Measurements from ENCODE around the gene SH3RF1. TPM values are rescaled to one million over a fixed set of nuclear protein-coding genes. Genes with fewer than 3 reads are reported as not detected.

The SH3RF1 gene
- total and polyA plus RNA-seq, 2 of the 13 experiments (the other 11 are each of a cell fraction or from before 2014, with no cell fraction given): 3.1 to 3.2 TPM

DNA sequence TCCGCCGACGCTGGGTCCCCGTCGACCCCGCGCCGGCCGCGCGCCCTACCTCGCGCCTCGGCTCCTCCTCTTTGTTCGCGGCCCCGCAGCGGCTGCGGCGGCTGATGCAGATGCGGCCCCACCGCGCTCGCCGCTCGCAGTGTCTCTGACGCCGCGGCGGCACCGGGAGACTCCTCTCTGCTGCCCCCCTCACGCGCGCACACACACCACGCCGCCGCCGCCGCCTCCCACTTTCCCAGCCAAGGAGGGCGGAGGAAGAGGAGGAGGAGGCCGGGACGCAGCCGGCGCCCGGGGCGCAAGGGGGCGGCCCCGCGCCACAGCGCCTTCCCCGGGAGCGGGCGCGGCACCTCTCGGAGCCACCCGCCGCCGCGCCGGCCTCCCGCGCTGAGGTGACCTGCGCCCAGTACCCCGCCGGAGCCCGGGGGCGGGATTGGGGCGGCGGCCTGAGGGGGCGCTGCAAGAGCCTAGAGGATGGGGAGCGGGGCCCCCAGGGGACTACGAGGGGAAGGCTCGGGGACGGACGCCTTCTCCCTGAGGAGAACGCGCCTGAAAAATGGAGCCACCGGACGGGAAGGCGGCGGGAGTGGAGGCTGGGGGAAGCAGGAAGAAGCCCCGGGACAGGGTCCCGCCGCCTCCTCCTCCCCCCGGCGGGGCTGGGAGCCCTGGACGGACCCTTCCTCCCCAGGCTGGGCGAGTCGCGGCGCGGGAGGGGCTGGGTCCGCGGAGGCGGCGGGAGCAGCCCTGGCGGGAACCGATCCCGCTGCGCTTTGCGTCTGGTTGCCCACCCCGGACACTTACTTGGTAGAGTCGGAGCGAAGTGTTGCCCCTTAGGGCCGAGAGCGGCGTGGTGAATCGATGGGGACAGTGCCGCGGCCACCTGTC, at the start of gene SH3RF1 (continued):
- TF ChIP-seq ATF7 (IDR thresholded peaks at IDR 0.05): no peak
- TF ChIP-seq ATF7 (CRISPR knock-in tag; IDR thresholded peaks at IDR 0.05): 0 out of 2 replicates have a peak, but pooled peaks have one; percentile 7
- TF ChIP-seq, protein P1, sequence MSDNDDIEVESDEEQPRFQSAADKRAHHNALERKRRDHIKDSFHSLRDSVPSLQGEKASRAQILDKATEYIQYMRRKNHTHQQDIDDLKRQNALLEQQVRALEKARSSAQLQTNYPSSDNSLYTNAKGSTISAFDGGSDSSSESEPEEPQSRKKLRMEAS (IDR thresholded peaks at IDR 0.05): peak; percentile 41; the same call in 1 of the 2 replicates
- TF ChIP-seq BCL6 (CRISPR knock-in tag; IDR thresholded peaks at IDR 0.05): 0 out of 2 replicates have a peak, but pooled peaks have one; percentile 10
- TF ChIP-seq ZNF343 (CRISPR knock-in tag; IDR thresholded peaks at IDR 0.05): 0 out of 2 replicates have a peak, but pooled peaks have one; percentile 13
- TF ChIP-seq HES4 (CRISPR knock-in tag; IDR thresholded peaks at IDR 0.05; ENCODE audit: borderline replicate concordance): peak; percentile 64; the same call in 1 of the 2 replicates
- TF ChIP-seq, protein P2, sequence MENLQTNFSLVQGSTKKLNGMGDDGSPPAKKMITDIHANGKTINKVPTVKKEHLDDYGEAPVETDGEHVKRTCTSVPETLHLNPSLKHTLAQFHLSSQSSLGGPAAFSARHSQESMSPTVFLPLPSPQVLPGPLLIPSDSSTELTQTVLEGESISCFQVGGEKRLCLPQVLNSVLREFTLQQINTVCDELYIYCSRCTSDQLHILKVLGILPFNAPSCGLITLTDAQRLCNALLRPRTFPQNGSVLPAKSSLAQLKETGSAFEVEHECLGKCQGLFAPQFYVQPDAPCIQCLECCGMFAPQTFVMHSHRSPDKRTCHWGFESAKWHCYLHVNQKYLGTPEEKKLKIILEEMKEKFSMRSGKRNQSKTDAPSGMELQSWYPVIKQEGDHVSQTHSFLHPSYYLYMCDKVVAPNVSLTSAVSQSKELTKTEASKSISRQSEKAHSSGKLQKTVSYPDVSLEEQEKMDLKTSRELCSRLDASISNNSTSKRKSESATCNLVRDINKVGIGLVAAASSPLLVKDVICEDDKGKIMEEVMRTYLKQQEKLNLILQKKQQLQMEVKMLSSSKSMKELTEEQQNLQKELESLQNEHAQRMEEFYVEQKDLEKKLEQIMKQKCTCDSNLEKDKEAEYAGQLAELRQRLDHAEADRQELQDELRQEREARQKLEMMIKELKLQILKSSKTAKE (CRISPR knock-in tag; IDR thresholded peaks at IDR 0.05; ENCODE audit: borderline replicate concordance): peak; percentile 40; the same call in 1 of the 2 replicates
- TF ChIP-seq, protein P3, sequence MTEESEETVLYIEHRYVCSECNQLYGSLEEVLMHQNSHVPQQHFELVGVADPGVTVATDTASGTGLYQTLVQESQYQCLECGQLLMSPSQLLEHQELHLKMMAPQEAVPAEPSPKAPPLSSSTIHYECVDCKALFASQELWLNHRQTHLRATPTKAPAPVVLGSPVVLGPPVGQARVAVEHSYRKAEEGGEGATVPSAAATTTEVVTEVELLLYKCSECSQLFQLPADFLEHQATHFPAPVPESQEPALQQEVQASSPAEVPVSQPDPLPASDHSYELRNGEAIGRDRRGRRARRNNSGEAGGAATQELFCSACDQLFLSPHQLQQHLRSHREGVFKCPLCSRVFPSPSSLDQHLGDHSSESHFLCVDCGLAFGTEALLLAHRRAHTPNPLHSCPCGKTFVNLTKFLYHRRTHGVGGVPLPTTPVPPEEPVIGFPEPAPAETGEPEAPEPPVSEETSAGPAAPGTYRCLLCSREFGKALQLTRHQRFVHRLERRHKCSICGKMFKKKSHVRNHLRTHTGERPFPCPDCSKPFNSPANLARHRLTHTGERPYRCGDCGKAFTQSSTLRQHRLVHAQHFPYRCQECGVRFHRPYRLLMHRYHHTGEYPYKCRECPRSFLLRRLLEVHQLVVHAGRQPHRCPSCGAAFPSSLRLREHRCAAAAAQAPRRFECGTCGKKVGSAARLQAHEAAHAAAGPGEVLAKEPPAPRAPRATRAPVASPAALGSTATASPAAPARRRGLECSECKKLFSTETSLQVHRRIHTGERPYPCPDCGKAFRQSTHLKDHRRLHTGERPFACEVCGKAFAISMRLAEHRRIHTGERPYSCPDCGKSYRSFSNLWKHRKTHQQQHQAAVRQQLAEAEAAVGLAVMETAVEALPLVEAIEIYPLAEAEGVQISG (CRISPR knock-in tag; IDR thresholded peaks at IDR 0.05): peak; percentile 56
- 0 out of 2 replicates have a peak, but pooled peaks have one; percentile 2 for TF ChIP-seq SP2 (CRISPR knock-in tag; IDR thresholded peaks at IDR 0.05)
- peak; percentile 30; the same call in 1 of the 2 replicates for TF ChIP-seq ZNF746 (CRISPR knock-in tag; IDR thresholded peaks at IDR 0.05)
- no peak for TF ChIP-seq KAT7 (CRISPR knock-in tag; IDR thresholded peaks at IDR 0.05; ENCODE audit: borderline replicate concordance)
- TF ChIP-seq ZBTB7B (CRISPR knock-in tag; IDR thresholded peaks at IDR 0.05): 0 out of 2 replicates have a peak, but pooled peaks have one; percentile 61
- peak; percentile 79 for TF ChIP-seq SKI (IDR thresholded peaks at IDR 0.05; ENCODE audit: partially characterized antibody)
- peak; percentile 14 for TF ChIP-seq AGO2 (optimal IDR thresholded peaks at IDR 0.05; ENCODE audit: low read depth, low read length)
- peak; percentile 35; the same call in 1 of the 2 replicates for TF ChIP-seq ZNF703 (CRISPR knock-in tag; IDR thresholded peaks at IDR 0.05; ENCODE audit: borderline replicate concordance)
- TF ChIP-seq, protein P4, sequence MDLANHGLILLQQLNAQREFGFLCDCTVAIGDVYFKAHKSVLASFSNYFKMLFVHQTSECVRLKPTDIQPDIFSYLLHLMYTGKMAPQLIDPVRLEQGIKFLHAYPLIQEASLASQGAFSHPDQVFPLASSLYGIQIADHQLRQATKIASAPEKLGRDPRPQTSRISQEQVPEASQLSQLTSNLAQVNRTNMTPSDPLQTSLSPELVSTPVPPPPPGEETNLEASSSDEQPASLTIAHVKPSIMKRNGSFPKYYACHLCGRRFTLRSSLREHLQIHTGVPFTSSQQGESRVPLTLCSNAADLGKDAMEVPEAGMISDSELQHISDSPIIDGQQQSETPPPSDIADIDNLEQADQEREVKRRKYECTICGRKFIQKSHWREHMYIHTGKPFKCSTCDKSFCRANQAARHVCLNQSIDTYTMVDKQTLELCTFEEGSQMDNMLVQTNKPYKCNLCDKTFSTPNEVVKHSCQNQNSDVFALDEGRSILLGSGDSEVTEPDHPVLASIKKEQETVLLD (CRISPR knock-in tag; IDR thresholded peaks at IDR 0.05; ENCODE audit: low read depth): peak; percentile 44; the same call in 1 of the 2 replicates
- TF ChIP-seq, protein P5, sequence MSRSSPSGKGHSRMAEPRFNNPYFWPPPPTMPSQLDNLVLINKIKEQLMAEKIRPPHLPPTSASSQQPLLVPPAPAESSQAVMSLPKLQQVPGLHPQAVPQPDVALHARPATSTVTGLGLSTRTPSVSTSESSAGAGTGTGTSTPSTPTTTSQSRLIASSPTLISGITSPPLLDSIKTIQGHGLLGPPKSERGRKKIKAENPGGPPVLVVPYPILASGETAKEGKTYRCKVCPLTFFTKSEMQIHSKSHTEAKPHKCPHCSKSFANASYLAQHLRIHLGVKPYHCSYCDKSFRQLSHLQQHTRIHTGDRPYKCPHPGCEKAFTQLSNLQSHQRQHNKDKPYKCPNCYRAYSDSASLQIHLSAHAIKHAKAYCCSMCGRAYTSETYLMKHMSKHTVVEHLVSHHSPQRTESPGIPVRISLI (CRISPR knock-in tag; IDR thresholded peaks at IDR 0.05; ENCODE audit: borderline replicate concordance): 0 out of 2 replicates have a peak, but pooled peaks have one; percentile 13
- no peak; the same call in 1 of the 2 replicates for TF ChIP-seq ETV5 (CRISPR knock-in tag; IDR thresholded peaks at IDR 0.05; ENCODE audit: borderline replicate concordance)
- TF ChIP-seq HNRNPLL (IDR thresholded peaks at IDR 0.05; ENCODE audit: low read depth, low read length, poor library complexity, severe bottlenecking): peak; percentile 83
- 0 out of 2 replicates have a peak, but pooled peaks have one; percentile 38 for TF ChIP-seq ZNF709 (CRISPR knock-in tag; IDR thresholded peaks at IDR 0.05)

All from HepG2 (cell line).